ENCODE data around the gene OSBPL3.

DNA sequence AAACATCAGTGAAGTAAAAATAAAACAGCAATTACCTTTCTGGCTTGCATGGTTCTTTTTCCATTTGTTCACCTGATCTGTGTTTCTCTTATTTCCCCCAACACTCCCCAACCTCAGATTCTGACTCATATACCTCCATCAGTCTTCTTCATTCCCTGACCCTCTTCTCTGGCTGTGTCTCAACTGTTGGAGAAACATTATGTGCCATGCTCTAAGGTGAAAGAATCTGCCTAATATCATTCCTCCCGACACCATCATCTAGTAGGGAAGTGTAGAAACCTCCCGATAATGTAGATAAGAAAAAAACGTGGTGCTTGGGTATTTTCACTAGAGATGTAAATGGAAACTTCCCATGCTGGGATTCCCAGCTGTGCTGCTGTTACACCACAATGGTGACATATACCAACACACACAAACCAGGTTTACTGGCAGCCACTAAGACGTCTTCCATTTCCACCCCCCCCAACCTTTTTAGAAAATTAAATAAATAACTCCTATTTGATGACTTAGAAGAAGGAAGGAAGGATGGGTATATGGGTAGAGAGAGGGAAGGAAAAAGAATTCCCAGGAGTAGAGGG lies 63.4 kb downstream of the OSBPL3 start:
- TF ChIP-seq, protein P1, sequence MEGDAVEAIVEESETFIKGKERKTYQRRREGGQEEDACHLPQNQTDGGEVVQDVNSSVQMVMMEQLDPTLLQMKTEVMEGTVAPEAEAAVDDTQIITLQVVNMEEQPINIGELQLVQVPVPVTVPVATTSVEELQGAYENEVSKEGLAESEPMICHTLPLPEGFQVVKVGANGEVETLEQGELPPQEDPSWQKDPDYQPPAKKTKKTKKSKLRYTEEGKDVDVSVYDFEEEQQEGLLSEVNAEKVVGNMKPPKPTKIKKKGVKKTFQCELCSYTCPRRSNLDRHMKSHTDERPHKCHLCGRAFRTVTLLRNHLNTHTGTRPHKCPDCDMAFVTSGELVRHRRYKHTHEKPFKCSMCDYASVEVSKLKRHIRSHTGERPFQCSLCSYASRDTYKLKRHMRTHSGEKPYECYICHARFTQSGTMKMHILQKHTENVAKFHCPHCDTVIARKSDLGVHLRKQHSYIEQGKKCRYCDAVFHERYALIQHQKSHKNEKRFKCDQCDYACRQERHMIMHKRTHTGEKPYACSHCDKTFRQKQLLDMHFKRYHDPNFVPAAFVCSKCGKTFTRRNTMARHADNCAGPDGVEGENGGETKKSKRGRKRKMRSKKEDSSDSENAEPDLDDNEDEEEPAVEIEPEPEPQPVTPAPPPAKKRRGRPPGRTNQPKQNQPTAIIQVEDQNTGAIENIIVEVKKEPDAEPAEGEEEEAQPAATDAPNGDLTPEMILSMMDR (IDR thresholded peaks at IDR 0.05), result no peak
- TF ChIP-seq POLR2A (IDR thresholded peaks at IDR 0.05), result no peak

Data from body of pancreas (tissue), 4 donors.